Measurements from ENCODE around the gene SH3TC1.

The SH3TC1 gene

DNA sequence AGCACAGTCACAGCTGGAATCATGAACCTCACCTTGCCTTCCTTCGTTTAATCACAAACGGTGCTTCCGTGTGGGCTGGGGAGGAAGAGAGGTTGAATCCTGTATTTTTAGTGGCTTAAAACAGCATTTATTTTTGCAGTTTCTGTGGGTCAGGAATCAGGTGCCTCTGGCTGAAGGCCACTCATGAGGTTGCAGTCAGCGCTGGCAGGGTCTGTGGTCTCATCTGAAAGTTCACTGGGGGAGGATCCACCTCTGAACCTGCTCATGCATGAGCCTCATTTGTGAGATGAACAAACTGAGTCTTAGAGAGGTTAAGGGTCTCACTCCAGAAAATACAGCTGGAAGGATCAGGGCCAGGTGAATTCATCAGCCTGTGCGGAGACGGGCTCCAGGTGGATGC is 23.4 kb upstream of the SH3TC1 start:
- Histone ChIP-seq H3K9me3 (ENCODE audit: insufficient read depth, low read depth, low read length) (no peaks in the 10 kb centered on the region), H3K27me3 (ENCODE audit: insufficient read depth, low read length) (no peaks in the 10 kb centered on the region), H3K4me1 (ENCODE audit: insufficient read depth, low read length) (no peaks in the 10 kb centered on the region), H3K9ac (ENCODE audit: low read depth, low read length) (no peak overlapping the region), H3K4me3 (ENCODE audit: low read length) (no peak overlapping the region), H3K36me3 (ENCODE audit: insufficient read depth, low read depth, low read length) (no peaks in the 10 kb centered on the region), H3K27ac (ENCODE audit: low read length) (no peak overlapping the region)

DNA sequence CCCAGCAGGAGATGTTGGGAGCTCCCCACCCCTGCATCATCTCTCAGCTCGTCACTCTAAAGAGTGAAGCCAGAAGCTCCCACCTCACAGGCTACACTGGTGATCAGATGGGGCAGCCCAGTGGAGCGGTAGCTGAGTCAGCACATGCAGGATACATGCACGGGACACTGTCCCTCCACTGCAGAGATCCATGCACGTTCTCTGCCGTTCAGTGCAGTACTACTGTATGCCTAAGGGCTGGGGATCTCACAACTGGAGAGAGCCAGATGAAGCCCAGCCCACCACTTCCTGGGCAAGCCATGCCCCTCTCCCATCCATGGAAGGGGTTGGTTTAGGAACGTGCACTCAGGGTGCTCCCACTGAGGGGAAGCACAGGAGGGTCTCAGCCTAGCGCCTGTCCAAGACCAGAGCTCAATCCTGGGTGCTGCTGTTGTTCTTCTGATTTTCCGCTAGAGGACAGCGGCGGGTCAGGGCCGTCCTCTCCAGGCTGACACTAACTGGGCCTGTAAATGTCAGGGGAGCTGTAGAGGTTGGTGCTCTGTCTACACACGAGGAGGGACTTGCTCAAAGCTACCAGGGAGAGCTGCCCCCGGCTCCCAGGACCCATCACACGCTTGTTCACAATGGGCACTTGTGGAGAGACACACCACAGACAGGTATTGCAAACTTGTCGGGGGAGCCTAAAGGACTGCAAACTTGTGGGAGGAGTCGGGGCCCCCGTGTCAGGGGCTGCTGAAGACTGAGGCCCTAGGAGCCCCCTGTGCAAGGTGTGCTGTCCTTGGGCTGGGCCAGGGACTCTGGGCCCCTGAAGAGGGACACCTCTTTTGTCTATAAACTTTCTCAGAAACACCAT is 22.3 kb upstream of the SH3TC1 start:
- Histone ChIP-seq H3K36me3 (ENCODE audit: insufficient read depth, low read depth, low read length) (no peaks in the 10 kb centered on the region), H3K9me3 (ENCODE audit: insufficient read depth, low read depth, low read length) (no peaks in the 10 kb centered on the region), H3K27ac (ENCODE audit: low read length) (no peak overlapping the region), H3K27me3 (ENCODE audit: insufficient read depth, low read length) (no peaks in the 10 kb centered on the region), H3K4me1 (ENCODE audit: insufficient read depth, low read length) (no peaks in the 10 kb centered on the region), H3K9ac (ENCODE audit: low read depth, low read length) (no peak overlapping the region), H3K4me3 (ENCODE audit: low read length) (no peak overlapping the region)

DNA sequence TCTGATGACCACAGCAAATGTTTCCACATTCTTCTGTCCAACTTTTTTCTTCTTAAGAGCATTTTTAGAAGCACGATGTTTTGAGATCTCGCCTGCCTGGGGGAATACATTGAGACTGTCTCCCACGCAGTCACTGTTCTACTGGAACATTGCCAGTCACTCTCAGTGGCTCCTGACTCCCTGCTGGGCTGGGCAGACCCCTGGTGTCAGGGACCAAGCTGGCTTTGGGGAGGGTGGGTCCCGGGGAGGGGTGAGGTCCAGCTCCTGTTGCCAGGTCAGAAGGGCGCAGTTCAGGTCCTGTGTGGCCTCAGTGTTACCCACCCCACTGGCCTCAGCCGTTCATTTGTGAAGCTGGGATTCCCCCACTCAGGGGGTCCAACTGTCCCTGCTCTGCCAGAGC is 21.5 kb upstream of the SH3TC1 start:
- Histone ChIP-seq H3K36me3 (ENCODE audit: insufficient read depth, low read depth, low read length) (no peaks in the 10 kb centered on the region), H3K4me1 (ENCODE audit: insufficient read depth, low read length) (no peaks in the 10 kb centered on the region), H3K27me3 (ENCODE audit: insufficient read depth, low read length) (no peaks in the 10 kb centered on the region), H3K4me3 (ENCODE audit: low read length) (no peak overlapping the region), H3K27ac (ENCODE audit: low read length) (no peak overlapping the region), H3K9me3 (ENCODE audit: insufficient read depth, low read depth, low read length) (no peaks in the 10 kb centered on the region), H3K9ac (ENCODE audit: low read depth, low read length) (no peak overlapping the region)

DNA sequence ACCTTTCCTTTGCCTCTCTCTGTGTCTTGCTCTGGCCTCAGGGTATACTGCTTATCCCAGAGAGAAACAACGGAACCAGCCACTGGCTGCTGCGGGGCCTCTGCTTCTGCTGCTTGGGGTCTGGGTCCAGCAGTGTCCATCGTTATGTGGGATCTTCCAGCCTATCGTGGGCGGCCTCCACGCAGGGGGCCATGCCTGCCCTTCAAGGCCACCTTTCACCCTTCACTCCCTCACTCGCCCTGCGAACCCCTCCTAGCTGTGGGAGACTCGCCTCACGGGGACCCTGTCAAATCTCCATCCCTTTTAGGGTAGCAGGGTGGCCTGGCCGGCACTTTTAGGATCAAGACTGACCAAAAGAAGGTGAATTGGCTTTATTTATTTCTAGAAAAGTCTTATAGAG is 21.1 kb upstream of the SH3TC1 start:
- Histone ChIP-seq H3K27me3 (ENCODE audit: insufficient read depth, low read length) (no peaks in the 10 kb centered on the region), H3K4me1 (ENCODE audit: insufficient read depth, low read length) (no peaks in the 10 kb centered on the region), H3K4me3 (ENCODE audit: low read length) (no peak overlapping the region), H3K36me3 (ENCODE audit: insufficient read depth, low read depth, low read length) (no peaks in the 10 kb centered on the region), H3K27ac (ENCODE audit: low read length) (no peak overlapping the region), H3K9me3 (ENCODE audit: insufficient read depth, low read depth, low read length) (no peaks in the 10 kb centered on the region), H3K9ac (ENCODE audit: low read depth, low read length) (no peak overlapping the region)

DNA sequence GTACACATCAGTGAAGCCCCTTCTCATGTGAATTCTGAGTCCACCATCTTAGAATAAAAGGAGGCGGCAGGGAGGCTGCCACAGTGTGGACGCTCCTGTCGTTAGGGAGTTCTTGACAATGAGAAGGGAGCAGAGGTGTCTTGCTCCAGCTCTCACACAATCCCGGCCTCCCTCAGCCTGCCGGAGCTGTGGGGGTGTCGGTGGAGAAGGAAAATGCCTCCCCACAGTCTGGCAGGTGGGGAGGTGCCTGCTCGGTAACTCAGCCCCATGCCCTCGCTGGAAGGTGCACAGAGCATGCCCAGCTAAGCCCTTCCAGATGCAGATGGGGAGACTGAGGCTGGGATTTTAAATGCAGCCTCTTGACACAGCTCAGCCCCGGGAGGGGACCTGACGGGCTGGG is 20.0 kb upstream of the SH3TC1 start:
- Histone ChIP-seq H3K27ac (ENCODE audit: low read length) (no peak overlapping the region), H3K36me3 (ENCODE audit: insufficient read depth, low read depth, low read length) (no peaks in the 10 kb centered on the region), H3K4me1 (ENCODE audit: insufficient read depth, low read length) (no peaks in the 10 kb centered on the region), H3K27me3 (ENCODE audit: insufficient read depth, low read length) (no peaks in the 10 kb centered on the region), H3K9me3 (ENCODE audit: insufficient read depth, low read depth, low read length) (no peaks in the 10 kb centered on the region), H3K4me3 (ENCODE audit: low read length) (no peak overlapping the region), H3K9ac (ENCODE audit: low read depth, low read length) (no peak overlapping the region)

DNA sequence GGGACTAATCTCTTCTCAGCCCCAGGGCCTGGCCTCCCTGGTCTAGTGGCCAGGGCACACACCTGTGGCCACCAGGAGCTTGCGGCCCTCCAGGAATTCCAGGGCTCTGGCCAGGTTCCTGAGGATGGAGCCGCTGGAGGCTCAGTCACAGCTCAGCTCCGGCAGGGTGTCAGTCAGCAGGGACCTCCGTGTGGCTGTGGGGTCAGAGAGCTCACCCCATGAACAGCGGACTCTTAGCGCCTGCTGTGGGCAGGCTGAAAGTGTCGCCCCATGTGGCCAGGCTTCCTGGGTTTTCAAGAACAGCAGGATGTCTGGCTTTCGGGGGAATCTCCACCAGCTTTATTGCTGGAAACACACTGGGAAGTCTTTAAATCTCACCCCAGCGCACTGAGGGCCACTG is 19.3 kb upstream of the SH3TC1 start:
- Histone ChIP-seq H3K27me3 (ENCODE audit: insufficient read depth, low read length) (no peaks in the 10 kb centered on the region), H3K36me3 (ENCODE audit: insufficient read depth, low read depth, low read length) (no peaks in the 10 kb centered on the region), H3K4me3 (ENCODE audit: low read length) (no peak overlapping the region), H3K9ac (ENCODE audit: low read depth, low read length) (no peak overlapping the region), H3K27ac (ENCODE audit: low read length) (no peak overlapping the region), H3K9me3 (ENCODE audit: insufficient read depth, low read depth, low read length) (no peaks in the 10 kb centered on the region), H3K4me1 (ENCODE audit: insufficient read depth, low read length) (no peaks in the 10 kb centered on the region)

DNA sequence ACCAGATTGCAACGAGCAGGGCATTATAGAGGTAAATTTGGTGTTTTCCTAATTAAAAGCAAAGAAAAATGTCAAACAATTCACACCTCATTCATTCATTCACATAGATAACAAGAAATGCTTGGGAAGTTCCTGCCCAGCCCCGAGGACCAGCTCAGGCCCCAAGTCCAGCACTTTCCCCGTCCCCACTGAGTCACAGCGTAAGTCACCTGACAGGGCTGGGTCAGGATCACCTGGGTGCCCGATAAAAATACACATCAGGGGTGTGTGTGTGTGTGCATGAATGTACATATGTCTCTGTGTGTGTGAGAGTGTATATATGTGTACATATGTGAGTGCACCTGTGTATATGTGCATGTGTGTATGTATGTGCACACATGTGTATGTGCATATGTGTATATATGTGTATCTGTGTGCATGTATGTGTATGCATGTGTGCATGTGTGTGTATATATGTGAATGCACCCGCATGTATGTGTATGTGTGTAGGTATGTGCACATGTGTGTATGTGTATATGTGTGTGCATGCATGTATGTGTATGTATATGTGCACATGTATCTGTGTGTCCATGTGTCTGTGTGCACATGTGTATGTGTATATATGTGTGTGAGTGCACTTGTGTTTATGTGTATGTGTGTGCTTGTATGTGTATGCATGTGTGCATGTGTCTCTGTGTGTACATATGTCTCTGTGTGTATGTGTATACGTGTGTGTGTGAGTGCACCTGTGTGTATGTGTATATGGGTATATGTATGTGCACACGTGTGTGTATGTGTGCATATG is 18.6 kb upstream of the SH3TC1 start:
- Histone ChIP-seq H3K4me3 (ENCODE audit: low read length) (no peak overlapping the region), H3K4me1 (ENCODE audit: insufficient read depth, low read length) (no peaks in the 10 kb centered on the region), H3K36me3 (ENCODE audit: insufficient read depth, low read depth, low read length) (no peaks in the 10 kb centered on the region), H3K9ac (ENCODE audit: low read depth, low read length) (no peak overlapping the region), H3K27me3 (ENCODE audit: insufficient read depth, low read length) (no peaks in the 10 kb centered on the region), H3K27ac (ENCODE audit: low read length) (no peak overlapping the region), H3K9me3 (ENCODE audit: insufficient read depth, low read depth, low read length) (no peaks in the 10 kb centered on the region)

DNA sequence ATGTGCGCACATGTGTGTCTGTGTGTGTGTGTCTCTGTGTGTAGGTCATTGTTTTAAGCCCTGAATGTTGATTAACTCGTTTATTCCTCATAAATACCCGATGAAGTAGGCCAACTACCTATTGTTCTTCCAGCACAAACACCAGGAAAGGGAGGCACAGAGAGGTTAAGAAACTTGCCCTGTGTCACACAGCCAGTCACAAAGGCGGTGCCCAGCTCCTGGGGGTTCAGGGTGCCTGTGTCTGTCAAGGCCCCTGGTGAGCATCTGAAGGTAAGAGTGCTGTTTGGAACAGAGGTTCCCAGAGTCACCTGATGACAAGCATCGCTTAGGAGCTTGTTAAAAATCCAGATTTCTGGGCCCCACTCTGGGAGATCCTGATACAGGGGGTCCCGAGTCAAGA is 18.0 kb upstream of the SH3TC1 start:
- Histone ChIP-seq H3K9me3 (ENCODE audit: insufficient read depth, low read depth, low read length) (no peaks in the 10 kb centered on the region), H3K36me3 (ENCODE audit: insufficient read depth, low read depth, low read length) (no peaks in the 10 kb centered on the region), H3K4me3 (ENCODE audit: low read length) (no peak overlapping the region), H3K27me3 (ENCODE audit: insufficient read depth, low read length) (no peaks in the 10 kb centered on the region), H3K9ac (ENCODE audit: low read depth, low read length) (no peak overlapping the region), H3K27ac (ENCODE audit: low read length) (no peak overlapping the region), H3K4me1 (ENCODE audit: insufficient read depth, low read length) (no peaks in the 10 kb centered on the region)

DNA sequence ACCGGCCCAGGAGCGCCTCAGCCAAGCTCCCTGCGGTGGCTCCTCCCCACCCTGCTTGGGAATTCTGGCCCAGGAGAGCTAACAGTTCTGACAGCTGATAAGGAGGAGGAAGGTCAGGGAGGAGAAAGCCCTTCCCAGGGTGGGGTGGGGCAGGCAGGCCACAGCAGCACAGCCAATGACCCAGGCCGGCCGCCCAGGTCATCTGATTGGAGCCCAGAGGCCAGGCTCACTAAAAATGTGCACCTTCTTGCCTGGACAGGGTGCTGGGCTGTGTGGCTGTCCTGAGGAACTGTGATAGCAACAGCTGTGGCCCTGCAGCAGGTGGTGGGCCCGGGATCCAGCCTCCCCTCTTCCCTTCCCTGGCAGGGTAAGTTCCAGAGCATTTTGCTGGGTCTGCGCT is 17.2 kb upstream of the SH3TC1 start:
- Histone ChIP-seq H3K27me3 (ENCODE audit: insufficient read depth, low read length) (no peaks in the 10 kb centered on the region), H3K9me3 (ENCODE audit: insufficient read depth, low read depth, low read length) (no peaks in the 10 kb centered on the region), H3K4me1 (ENCODE audit: insufficient read depth, low read length) (no peaks in the 10 kb centered on the region), H3K36me3 (ENCODE audit: insufficient read depth, low read depth, low read length) (no peaks in the 10 kb centered on the region), H3K27ac (ENCODE audit: low read length) (no peak overlapping the region), H3K9ac (ENCODE audit: low read depth, low read length) (no peak overlapping the region), H3K4me3 (ENCODE audit: low read length) (no peak overlapping the region)

DNA sequence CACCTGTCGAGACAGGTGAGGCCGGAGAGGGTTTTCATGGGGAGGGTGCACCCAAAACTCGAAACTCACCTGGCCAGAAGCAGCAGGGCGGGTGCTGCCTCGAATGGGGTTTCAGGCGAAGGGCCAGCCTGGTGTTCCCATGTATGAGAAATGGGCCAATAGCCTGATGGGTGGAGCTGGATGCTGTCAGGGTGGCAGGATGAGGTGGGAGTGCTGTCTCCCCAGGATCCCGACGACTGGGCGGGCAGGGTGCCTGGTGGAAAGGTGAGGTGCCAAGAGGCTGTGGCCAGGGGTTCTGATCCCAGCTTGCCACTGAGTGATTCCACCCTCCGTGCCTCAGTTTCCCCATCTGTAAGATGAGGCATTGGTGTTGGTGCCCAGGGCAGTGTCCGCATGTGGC is 16.8 kb upstream of the SH3TC1 start:
- Histone ChIP-seq H3K27me3 (ENCODE audit: insufficient read depth, low read length) (no peaks in the 10 kb centered on the region), H3K36me3 (ENCODE audit: insufficient read depth, low read depth, low read length) (no peaks in the 10 kb centered on the region), H3K27ac (ENCODE audit: low read length) (no peak overlapping the region), H3K4me3 (ENCODE audit: low read length) (no peak overlapping the region), H3K4me1 (ENCODE audit: insufficient read depth, low read length) (no peaks in the 10 kb centered on the region), H3K9me3 (ENCODE audit: insufficient read depth, low read depth, low read length) (no peaks in the 10 kb centered on the region), H3K9ac (ENCODE audit: low read depth, low read length) (no peak overlapping the region)

DNA sequence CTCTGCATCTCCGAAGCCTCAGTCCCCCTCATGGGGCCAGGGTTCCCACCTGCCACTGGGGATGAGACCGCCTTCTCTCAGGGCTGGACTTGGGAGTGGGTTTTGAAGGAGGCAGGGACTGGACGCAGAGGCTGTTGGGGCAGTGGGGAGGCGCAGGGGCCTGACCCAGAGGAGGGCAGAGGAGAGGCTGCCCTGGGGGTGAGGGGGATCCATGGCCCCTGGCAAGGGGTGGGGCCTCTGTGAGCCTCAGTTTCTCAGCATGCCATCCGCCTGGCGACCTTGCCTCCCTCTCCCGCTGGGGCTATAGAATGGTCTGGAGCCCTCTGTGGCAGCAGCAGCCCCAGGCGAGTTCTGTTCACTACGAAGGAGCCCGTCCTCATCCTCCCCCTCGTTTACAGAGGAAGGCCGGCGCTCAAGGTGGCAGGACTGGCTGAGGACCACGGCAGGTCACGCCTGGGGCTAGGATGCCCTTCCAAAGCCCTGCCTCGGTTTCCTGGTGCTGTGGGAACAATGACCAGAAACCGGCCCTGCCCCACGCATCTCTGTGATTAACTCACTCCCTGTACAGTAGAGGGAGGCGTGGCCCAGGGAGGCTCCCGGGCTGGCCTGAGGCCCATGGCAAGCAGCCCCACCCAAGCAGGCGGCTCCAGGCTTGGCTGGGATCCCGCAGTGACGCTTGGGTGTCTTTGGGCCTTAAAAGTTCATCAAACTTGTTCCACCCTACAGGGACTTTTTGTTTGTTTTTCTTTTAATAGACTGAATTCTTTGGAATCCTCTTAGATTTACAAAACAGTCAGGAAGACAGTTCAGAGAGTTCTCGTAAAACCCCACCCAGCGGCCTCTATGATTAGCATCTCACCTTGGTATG is 16.0 kb upstream of the SH3TC1 start:
- H3K36me3 ChIP-seq (ENCODE audit: insufficient read depth, low read depth, low read length): no peaks in the 10 kb centered on the region
- no peak overlapping the region for H3K4me3 ChIP-seq (ENCODE audit: low read length)
- H3K9ac ChIP-seq (ENCODE audit: low read depth, low read length): no peak overlapping the region
- no peaks in the 10 kb centered on the region for H3K4me1 ChIP-seq (ENCODE audit: insufficient read depth, low read length)
- H3K27ac ChIP-seq (ENCODE audit: low read length): no peak overlapping the region
- no peaks in the 10 kb centered on the region for H3K9me3 ChIP-seq (ENCODE audit: insufficient read depth, low read depth, low read length)
- H3K27me3 ChIP-seq (ENCODE audit: insufficient read depth, low read length): no peaks in the 10 kb centered on the region

Measured in iPS-20b (cell line).